H1 (cell line): ENCODE data around the gene AFAP1L2. TPM values are rescaled to one million over a fixed set of nuclear protein-coding genes. Genes with fewer than 3 reads are reported as not detected.
A peak's percentile ranks its signal among the peaks of the same experiment; 100 is the strongest.

Experiments
- CTCF ChIA-PET: fragments of 300-600 bp; sonication (Branson Sonifier 250); formaldehyde crosslinking; loops from one replicate; lab custom pipeline; 2021; ENCODE audit not compliant: partially characterized antibody; lab: Charles Lee
- POLR2A ChIA-PET: fragments of 300-600 bp; sonication (Branson Sonifier 250); formaldehyde crosslinking; loops from one replicate; lab custom pipeline; 2021; ENCODE audit warnings: inconsistent platforms; ENCODE audit not compliant: partially characterized antibody; lab: Charles Lee
- DNase-seq, 2 experiments: peaks; one replicate each; pipeline versions ENCODE4 v3.0.0 to v3.0.0-alpha.2; 2010 to 2022; ENCODE audit warnings: low spot score in 2 of 2, low read depth in 1 of 2, mixed read lengths in 1 of 2
- FAIRE-seq: peaks from 2 replicates; lab custom pipeline; 2011; peaks lifted over from hg19 to GRCh38; lab: Jason Lieb, UNC
- H2AFZ ChIP-seq: 2 replicates; pipeline ENCODE4 v1.8.1; 2012; ENCODE audit warnings: low read length, inconsistent platforms
- H2AK5ac ChIP-seq: 2 replicates; pipeline ENCODE4 v1.6.1; 2013; ENCODE audit warnings: low read depth, low read length
- H2BK120ac ChIP-seq: replicated peaks from 2 replicates; pipeline ENCODE3; 2013; ENCODE audit warnings: low read depth, low read length, inconsistent platforms
- H2BK12ac ChIP-seq: 2 replicates; pipeline ENCODE4 v1.6.1; 2013; ENCODE audit warnings: low read depth, low read length
- H2BK15ac ChIP-seq: 2 replicates; pipeline ENCODE4 v1.6.1; 2013; ENCODE audit warnings: low read length
- H2BK20ac ChIP-seq: 2 replicates; pipeline ENCODE4 v1.6.1; 2013; ENCODE audit warnings: low read length
- H2BK5ac ChIP-seq: 2 replicates; pipeline ENCODE4 v1.6.1; 2013; ENCODE audit warnings: low read depth, low read length
- H3K14ac ChIP-seq: 2 replicates; pipeline ENCODE4 v1.6.1; 2013; ENCODE audit warnings: inconsistent platforms; ENCODE audit not compliant: insufficient read length
- H3K18ac ChIP-seq: 2 replicates; pipeline ENCODE4 v1.6.1; 2013; ENCODE audit warnings: low read length; ENCODE audit errors: extremely low read depth
- H3K23ac ChIP-seq: 2 replicates; pipeline ENCODE4 v1.6.1; 2013; ENCODE audit warnings: inconsistent platforms; ENCODE audit not compliant: insufficient read length
- H3K23me2 ChIP-seq: 2 replicates; pipeline ENCODE4 v1.6.1; 2013; ENCODE audit warnings: low read depth, low read length
- H3K27ac ChIP-seq: 2 replicates; pipeline ENCODE4 v1.6.1; 2011; ENCODE audit warnings: low read depth, low read length, inconsistent platforms
- H3K27me3 ChIP-seq, 4 experiments: replicated peaks in 1 of 4; 1 replicate in 1 of 4; 2 replicates in 3 of 4; pipeline versions ENCODE4 v1.6.1 to v1.8.1; 2011 to 2013; ENCODE audit warnings: low read length in 3 of 4, mild to moderate bottlenecking in 3 of 4, inconsistent platforms in 2 of 4, mixed read lengths in 2 of 4, moderate library complexity in 1 of 4; ENCODE audit not compliant: control insufficient read depth in 3 of 4, insufficient read depth in 3 of 4; ENCODE audit errors: extremely low read depth in 1 of 4
- H3K36me3 ChIP-seq, 4 experiments: 2 replicates each; pipeline versions ENCODE4 v1.6.1 to v1.8.1; 2011 to 2013; ENCODE audit warnings: mild to moderate bottlenecking in 4 of 4, low read length in 3 of 4, moderate library complexity in 2 of 4, control low read depth in 1 of 4, inconsistent platforms in 1 of 4; ENCODE audit not compliant: insufficient read depth in 4 of 4, control insufficient read depth in 2 of 4
- H3K4ac ChIP-seq: replicated peaks from 2 replicates; pipeline ENCODE3; 2013; ENCODE audit warnings: low read length, low read depth, mixed read lengths, inconsistent platforms; ENCODE audit not compliant: insufficient read length
- H3K4me1 ChIP-seq, 4 experiments: replicated peaks in 1 of 4; 1 replicate in 1 of 4; 2 replicates in 3 of 4; pipeline versions ENCODE4 v1.6.1 to v1.8.1; 2011 to 2013; ENCODE audit warnings: low read length in 3 of 4, inconsistent platforms in 2 of 4, mixed read lengths in 1 of 4; ENCODE audit not compliant: insufficient read depth in 4 of 4, control insufficient read depth in 3 of 4
- H3K4me2 ChIP-seq, 2 experiments: 2 replicates each; pipeline versions ENCODE4 v1.6.1 to v1.8.1; 2011 to 2013; ENCODE audit warnings: low read depth in 2 of 2, low read length in 2 of 2, control low read depth in 1 of 2, inconsistent platforms in 1 of 2, mild to moderate bottlenecking in 1 of 2; ENCODE audit not compliant: insufficient read depth in 1 of 2
- H3K4me3 ChIP-seq, 4 experiments: fragments of 200-600, 300-600 bp in 1 of 4; sonication (generic), shearing (Covaris generic), sonication (Bioruptor Twin) in 1 of 4; 2 replicates each; pipeline versions ENCODE4 v1.5.1 to v1.8.1; 2011 to 2016; ENCODE audit warnings: low read length in 4 of 4, low read depth in 3 of 4, control low read depth in 2 of 4, inconsistent platforms in 2 of 4, mild to moderate bottlenecking in 2 of 4, mixed read lengths in 1 of 4, moderate library complexity in 1 of 4; ENCODE audit not compliant: insufficient read depth in 2 of 4; ENCODE audit errors: extremely low read depth in 1 of 4
- H3K56ac ChIP-seq: replicated peaks from 2 replicates; pipeline ENCODE3; 2013; ENCODE audit warnings: low read depth, mild to moderate bottlenecking, mixed read lengths, low read length, inconsistent platforms; ENCODE audit not compliant: insufficient read length
- H3K79me1 ChIP-seq: 2 replicates; pipeline ENCODE4 v1.6.1; 2013; ENCODE audit warnings: low read depth, low read length, control low read depth
- H3K79me2 ChIP-seq, 2 experiments: 2 replicates each; pipeline versions ENCODE4 v1.6.1 to v1.8.1; 2012 to 2013; ENCODE audit warnings: low read length in 2 of 2, mild to moderate bottlenecking in 2 of 2, inconsistent platforms in 1 of 2; ENCODE audit not compliant: insufficient read depth in 2 of 2, control insufficient read depth in 1 of 2
- H3K9ac ChIP-seq, 4 experiments: replicated peaks in 1 of 4; 1 replicate in 1 of 4; 2 replicates in 3 of 4; pipeline versions ENCODE4 v1.6.1 to v1.8.1; 2011 to 2013; ENCODE audit warnings: low read depth in 3 of 4, low read length in 3 of 4, control low read depth in 2 of 4, mild to moderate bottlenecking in 2 of 4, moderate library complexity in 2 of 4, inconsistent platforms in 1 of 4; ENCODE audit errors: extremely low read depth in 1 of 4
- H3K9me3 ChIP-seq, 2 experiments: 2 replicates each; pipeline versions ENCODE4 v1.6.1 to v1.8.1; 2012 to 2013; ENCODE audit warnings: mild to moderate bottlenecking in 2 of 2, moderate library complexity in 2 of 2, control low read depth in 1 of 2, inconsistent platforms in 1 of 2, low read depth in 1 of 2, low read length in 1 of 2, mixed read lengths in 1 of 2; ENCODE audit not compliant: insufficient read depth in 2 of 2
- H4K20me1 ChIP-seq, 2 experiments: replicated peaks in 1 of 2; 2 replicates each; pipeline versions ENCODE3 to v1.8.1; 2011 to 2013; ENCODE audit warnings: inconsistent platforms in 2 of 2, low read length in 2 of 2, mild to moderate bottlenecking in 1 of 2; ENCODE audit not compliant: insufficient read depth in 2 of 2, control insufficient read depth in 1 of 2
- H4K5ac ChIP-seq: 2 replicates; pipeline ENCODE4 v1.6.1; 2013; ENCODE audit warnings: low read length, low read depth, mixed read lengths, inconsistent platforms; ENCODE audit not compliant: insufficient read length
- H4K8ac ChIP-seq: 2 replicates; pipeline ENCODE4 v1.8.0; 2013; ENCODE audit warnings: mild to moderate bottlenecking, moderate library complexity, low read length, inconsistent platforms; ENCODE audit not compliant: insufficient read depth; ENCODE audit errors: extremely low read depth
- H4K91ac ChIP-seq: replicated peaks from 2 replicates; pipeline ENCODE3; 2013; ENCODE audit warnings: low read length, mixed read lengths, inconsistent platforms; ENCODE audit not compliant: insufficient read length
- CEBPB ChIP-seq: IDR thresholded peaks from 2 replicates; pipeline ENCODE4 v1.6.1; 2012; ENCODE audit warnings: low read depth, low read length
- KDM4A ChIP-seq: IDR thresholded peaks from one replicate; pipeline ENCODE4 v1.7.1; 2012; ENCODE audit warnings: low read depth, mild to moderate bottlenecking, moderate library complexity, low read length, inconsistent platforms; ENCODE audit not compliant: severe bottlenecking
- KDM5A ChIP-seq: fragments of 200-600 bp; IDR thresholded peaks from 2 replicates; pipeline ENCODE4 v1.7.1; 2012; ENCODE audit warnings: mild to moderate bottlenecking, low read length, inconsistent platforms, mixed read lengths
- RBBP5 ChIP-seq: IDR thresholded peaks from 2 replicates; pipeline ENCODE4 v1.7.1; 2012; ENCODE audit warnings: low read depth, mild to moderate bottlenecking, inconsistent platforms, low read length, moderate library complexity, borderline replicate concordance
- WGBS, 2 experiments: shearing (Covaris generic) in 1 of 2; methylation state at CpG; one replicate each; pipeline versions ENCODE4 v1.1.6 to v1.1.7; 2013 to 2015; ENCODE audit warnings: low lambda C conversion rate in 2 of 2, mixed read lengths in 2 of 2, inconsistent platforms in 1 of 2, low coverage in 1 of 2, missing lambda C conversion rate in 1 of 2; ENCODE audit not compliant: insufficient replicate concordance in 2 of 2, insufficient coverage in 1 of 2, insufficient read length in 1 of 2; ENCODE audit errors: extremely low coverage in 1 of 2, missing lambda C conversion rate in 1 of 2; 5-methylcytosine and 5-hydroxymethylcytosine counted together
- long read RNA-seq, 2 experiments: library from RNA in 1 of 2; library from capped mRNA in 1 of 2; stranded (forward); transcript quantifications; one replicate each; pipeline ENCODE4 v2.0.0, GENCODE V29; 2021; ENCODE audit warnings: inconsistent platforms in 1 of 2
- polyA minus RNA-seq, 3 experiments: library from RNA; depleted of rRNA, polyadenylated mRNA; stranded (reverse); fragments of >200 nt; gene quantifications; 1 replicate in 2 of 3; 2 replicates in 1 of 3; pipeline ENCODE4 v1.2.3, GENCODE V29; 2011
- polyA plus RNA-seq, 7 experiments: library from polyadenylated mRNA; depleted of rRNA in 3 of 7; stranded (reverse) in 5 of 7; unstranded in 2 of 7; fragments of >200 nt in 5 of 7; fragments of 200-250 nt in 2 of 7; gene quantifications; 1 replicate in 5 of 7; 2 replicates in 1 of 7; 4 replicates in 1 of 7; pipeline versions ENCODE4 v1.2.1 to v1.2.3, GENCODE V29; 2011 to 2013; ENCODE audit warnings: missing spikeins in 2 of 7, mixed read lengths in 2 of 7
- total RNA-seq: library from RNA; stranded (reverse); fragmentation: NEBNext Ultra II Directional; extraction: Animal tissue kit (Norgen Biotek cat#: 25700); gene quantifications from 2 replicates; pipeline ENCODE4 v1.2.1, GENCODE V29; 2021

AFAP1L2 gene, protein sequence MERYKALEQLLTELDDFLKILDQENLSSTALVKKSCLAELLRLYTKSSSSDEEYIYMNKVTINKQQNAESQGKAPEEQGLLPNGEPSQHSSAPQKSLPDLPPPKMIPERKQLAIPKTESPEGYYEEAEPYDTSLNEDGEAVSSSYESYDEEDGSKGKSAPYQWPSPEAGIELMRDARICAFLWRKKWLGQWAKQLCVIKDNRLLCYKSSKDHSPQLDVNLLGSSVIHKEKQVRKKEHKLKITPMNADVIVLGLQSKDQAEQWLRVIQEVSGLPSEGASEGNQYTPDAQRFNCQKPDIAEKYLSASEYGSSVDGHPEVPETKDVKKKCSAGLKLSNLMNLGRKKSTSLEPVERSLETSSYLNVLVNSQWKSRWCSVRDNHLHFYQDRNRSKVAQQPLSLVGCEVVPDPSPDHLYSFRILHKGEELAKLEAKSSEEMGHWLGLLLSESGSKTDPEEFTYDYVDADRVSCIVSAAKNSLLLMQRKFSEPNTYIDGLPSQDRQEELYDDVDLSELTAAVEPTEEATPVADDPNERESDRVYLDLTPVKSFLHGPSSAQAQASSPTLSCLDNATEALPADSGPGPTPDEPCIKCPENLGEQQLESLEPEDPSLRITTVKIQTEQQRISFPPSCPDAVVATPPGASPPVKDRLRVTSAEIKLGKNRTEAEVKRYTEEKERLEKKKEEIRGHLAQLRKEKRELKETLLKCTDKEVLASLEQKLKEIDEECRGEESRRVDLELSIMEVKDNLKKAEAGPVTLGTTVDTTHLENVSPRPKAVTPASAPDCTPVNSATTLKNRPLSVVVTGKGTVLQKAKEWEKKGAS
- total RNA-seq (6.2 and 6.4 TPM in 2 replicates), polyA plus RNA-seq (2011; rRNA removed) (3.9 and 5.4 TPM in 2 replicates), polyA minus RNA-seq (2011; rRNA and poly(A)+ RNA removed) (9.1 and 12.1 TPM in 2 replicates)
- 6.3 TPM for polyA plus RNA-seq (2011; cell fraction: cytosol; rRNA removed)
- polyA plus RNA-seq (2011; cell fraction: nucleus; rRNA removed), result 13.6 TPM
- 4.2 to 5.1 TPM (median 4.7 TPM) in 4 replicates for polyA plus RNA-seq (2012, experiment 1 of 2)
- polyA plus RNA-seq (2012, experiment 2 of 2), result 1.5 TPM
- 3.2 TPM for polyA plus RNA-seq (2013, experiment 1 of 2)
- 3.1 TPM for polyA plus RNA-seq (2013, experiment 2 of 2)
- 6.8 TPM for polyA minus RNA-seq (2011; cell fraction: cytosol; rRNA and poly(A)+ RNA removed)
- polyA minus RNA-seq (2011; cell fraction: nucleus; rRNA and poly(A)+ RNA removed), result 10.0 TPM
- long read RNA-seq, experiment 1, partial matches to known transcripts, result 3 of 4 reads
- long read RNA-seq, experiment 1, other reads (novel, unspliced or antisense), result 1 of 4 reads
- long read RNA-seq, experiment 2, partial matches to known transcripts, result 0 of 1 reads
- long read RNA-seq, experiment 2, other reads (novel, unspliced or antisense), result 0 of 1 reads

DNA sequence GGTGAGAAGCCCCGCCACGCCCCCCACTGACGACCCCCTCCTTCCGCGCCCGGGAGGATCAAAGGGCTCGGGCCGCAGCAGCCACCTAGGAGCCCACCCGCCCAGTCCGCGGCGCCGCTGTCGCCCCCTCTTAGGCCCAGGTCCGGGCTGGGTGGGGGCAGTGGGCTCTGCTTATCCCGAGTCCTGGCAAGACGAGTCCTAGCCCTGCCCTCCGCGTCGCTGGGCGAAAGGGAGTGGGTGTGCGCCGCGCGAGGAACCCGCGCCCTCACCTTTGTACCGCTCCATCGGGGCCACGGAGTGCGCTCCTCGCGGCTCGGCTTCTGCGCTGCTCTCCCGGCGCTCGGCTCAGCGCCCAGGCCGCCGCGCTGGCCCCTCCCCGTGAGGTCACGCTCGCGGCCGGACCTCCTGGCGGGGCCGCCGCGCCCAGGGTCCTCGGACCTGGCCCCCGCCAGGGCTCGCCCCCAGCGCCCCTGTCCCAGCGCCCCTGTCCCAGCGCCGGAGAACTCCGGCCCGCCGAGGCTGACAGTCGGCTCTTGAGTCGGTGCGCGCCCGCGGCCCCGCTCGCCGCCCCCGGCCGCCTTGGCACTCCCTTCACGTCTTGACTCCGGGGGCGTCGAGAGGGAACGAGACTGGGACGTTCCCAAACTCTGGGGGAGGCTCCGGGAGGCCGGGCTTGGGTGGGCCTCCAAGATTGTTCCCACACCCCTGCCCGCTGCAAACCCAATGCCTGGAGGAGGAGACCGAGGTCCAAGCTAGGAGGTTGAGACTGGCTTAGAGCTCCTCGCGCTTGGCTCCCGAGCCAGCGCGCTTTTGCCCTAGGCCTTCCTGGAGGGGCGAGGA is at the start of gene AFAP1L2:
Gene AFAP1L2, minus strand, starts transcription at position 332 of the 840 bp plus-strand sequence. Its CDS starts 47 bp downstream, at position 285.
- Histone ChIP-seq H2BK15ac (no peak within 1 kb of the TSS; the same call in 1 of the 2 replicates), H3K9ac (no peak within 1 kb of the TSS; a peak in 1 of 7 replicates), H4K91ac (no peak within 1 kb of the TSS), H3K4me3 (peak within 1 kb of the TSS; percentile 59 to 75 (median 64)), H3K56ac (no peak within 1 kb of the TSS), H2BK12ac (0 out of 2 replicates have a peak within 1 kb of the TSS, but pooled peaks have one; percentile 39), H4K8ac (peak within 1 kb of the TSS; percentile 79), H2AFZ (peak within 1 kb of the TSS; percentile 16; the same call in 1 of the 2 replicates), H3K14ac (no peak within 1 kb of the TSS), H3K18ac (peak within 1 kb of the TSS; percentile 87), H3K36me3 (no peaks in the 10 kb centered on the region), H3K27ac (no peak within 1 kb of the TSS), H3K4me2 (peak within 1 kb of the TSS; percentile 91 to 94), H3K79me1 (no peaks in the 10 kb centered on the region), H2BK120ac (no peak within 1 kb of the TSS), H3K4me1 (peaks cover 0 to 10% (median 2%) of the 10 kb centered on the region in 4 experiments; a peak in 5 of 7 replicates), H4K5ac (no peak within 1 kb of the TSS), H3K27me3 (peaks cover 9 to 30% (median 25%) of the 10 kb centered on the region in 4 experiments), H2BK5ac (no peak within 1 kb of the TSS; the same call in 1 of the 2 replicates), H2AK5ac (no peak within 1 kb of the TSS), H4K20me1 (no peaks in the 10 kb centered on the region), H3K79me2 (no peaks in the 10 kb centered on the region), H2BK20ac (no peak within 1 kb of the TSS), H3K4ac (no peak within 1 kb of the TSS), H3K23me2 (peaks cover 16% of the 10 kb centered on the region; the same call in 1 of the 2 replicates), H3K9me3 (no peaks in the 10 kb centered on the region), H3K23ac (no peak within 1 kb of the TSS)
- 3% methylated on average over 50 of the region's 88 CpGs; no CpG with 5 or more reads in 1 of the 2 experiments for WGBS, 2 experiments
- CTCF ChIA-PET, result interaction anchor here (0.7 to 8.6 kb wide), 20 partner anchors 8 to 301 kb away, joined by 3 to 80 read pairs (median 5); no protein-coding TSS in a partner anchor
- POLR2A ChIA-PET, result interaction anchor here (1.7 kb wide), 1 partner anchor 25 kb away, joined by 4 read pairs; no protein-coding TSS in a partner anchor
- peak in 1 of 2 experiments; percentile 77 for DNase-seq
- no peak for FAIRE-seq
- TF ChIP-seq RBBP5, result peak; percentile 49; the same call in 1 of the 2 replicates
- no peak for TF ChIP-seq CEBPB
- TF ChIP-seq KDM5A, result no peak
- peak; percentile 75 for TF ChIP-seq KDM4A
